Measurements from ENCODE around the gene EMC6.

EMC6 gene

DNA sequence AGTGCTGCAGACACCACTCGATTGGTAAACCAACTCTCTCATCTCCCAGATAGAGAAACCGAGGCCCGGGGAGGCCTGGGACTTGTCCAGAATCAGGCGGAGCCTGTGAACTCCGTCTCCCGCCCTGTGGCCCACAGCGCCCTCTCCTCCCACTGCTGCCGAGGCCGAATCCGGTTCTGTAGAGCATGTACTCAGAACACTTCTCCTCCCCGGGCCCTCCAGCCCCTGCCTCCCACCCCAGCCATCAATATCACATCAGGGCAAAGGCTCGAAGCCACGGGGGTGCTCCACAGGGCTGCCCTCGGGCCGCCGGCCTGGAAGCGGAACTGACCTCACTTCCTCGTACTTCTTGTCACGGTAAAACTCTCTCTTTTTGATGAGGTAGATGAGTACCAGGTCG lies 13.0 kb downstream of the EMC6 start:
- no peak for TF ChIP-seq GATA3 (IDR thresholded peaks at IDR 0.05; ENCODE audit: low read depth, low read length)
- TF ChIP-seq GATA2 (IDR thresholded peaks at IDR 0.05; ENCODE audit: low read depth, low read length): no peak

DNA sequence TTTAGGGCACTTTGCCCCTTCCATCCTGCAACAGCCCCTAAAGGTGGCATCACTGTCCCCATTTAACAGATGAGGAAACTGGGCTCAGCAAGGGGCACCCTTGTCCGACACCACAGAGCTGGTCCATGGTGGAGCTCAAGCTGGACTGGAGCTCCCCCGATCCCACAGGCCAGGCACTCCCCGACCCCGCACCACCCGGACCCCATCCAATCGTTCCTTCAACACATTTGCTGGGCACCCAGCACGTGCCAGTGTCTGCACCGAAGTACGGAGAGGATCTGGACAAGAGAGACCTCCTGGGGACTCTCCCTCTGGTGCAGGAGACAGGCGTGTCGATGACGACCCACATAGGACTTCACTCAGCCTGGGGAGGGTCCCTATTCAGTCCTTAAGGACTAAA lies 13.4 kb downstream of the EMC6 start:
- TF ChIP-seq GATA2 (IDR thresholded peaks at IDR 0.05; ENCODE audit: low read depth, low read length) (no peak), GATA3 (IDR thresholded peaks at IDR 0.05; ENCODE audit: low read depth, low read length) (no peak)

DNA sequence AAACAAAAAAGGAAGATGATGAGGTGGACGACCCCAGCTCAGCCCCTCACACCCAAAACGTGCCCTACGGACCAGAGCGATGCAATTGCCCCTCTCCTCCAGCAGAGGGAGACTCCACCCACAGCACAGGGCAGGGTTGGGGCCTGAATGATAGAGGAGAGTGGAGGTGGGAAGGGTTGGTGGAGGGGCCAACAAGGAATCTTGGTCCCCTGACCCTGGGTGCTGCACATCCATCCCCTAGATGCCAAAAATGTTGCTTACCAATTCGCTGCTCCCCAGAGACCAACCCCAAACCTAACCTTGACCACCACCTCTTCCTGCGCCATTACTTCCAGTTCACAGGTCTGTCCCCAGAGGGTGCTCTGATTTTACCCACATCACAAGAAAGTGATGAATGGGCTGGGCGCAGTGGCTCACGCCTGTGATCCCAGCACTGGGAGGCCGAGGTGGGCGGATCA lies 14.5 kb downstream of the EMC6 start:
- no peak for TF ChIP-seq GATA2 (IDR thresholded peaks at IDR 0.05; ENCODE audit: low read depth, low read length)
- no peak for TF ChIP-seq GATA3 (IDR thresholded peaks at IDR 0.05; ENCODE audit: low read depth, low read length)

DNA sequence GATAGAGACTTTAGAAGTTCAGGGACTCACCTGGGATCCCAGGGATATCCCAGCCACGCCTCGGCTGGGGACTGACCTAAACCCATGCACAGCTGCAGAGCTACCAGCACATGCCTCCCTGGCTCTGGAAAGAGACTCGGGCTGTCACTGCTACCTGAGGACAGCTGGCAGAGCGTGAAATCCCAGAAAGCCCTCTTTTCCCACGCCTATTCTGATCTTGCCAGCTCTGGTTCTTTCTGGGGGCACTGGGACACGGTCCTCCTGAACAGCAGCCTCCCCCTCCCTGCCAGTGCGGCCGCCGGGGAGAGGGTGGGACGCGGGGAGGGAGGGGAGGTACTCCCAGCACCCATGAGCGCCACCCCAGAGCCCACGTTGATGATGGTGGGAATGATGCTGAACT lies 16.6 kb downstream of the EMC6 start:
- TF ChIP-seq GATA2 (IDR thresholded peaks at IDR 0.05; ENCODE audit: low read depth, low read length) (no peak), GATA3 (IDR thresholded peaks at IDR 0.05; ENCODE audit: low read depth, low read length) (no peak)

DNA sequence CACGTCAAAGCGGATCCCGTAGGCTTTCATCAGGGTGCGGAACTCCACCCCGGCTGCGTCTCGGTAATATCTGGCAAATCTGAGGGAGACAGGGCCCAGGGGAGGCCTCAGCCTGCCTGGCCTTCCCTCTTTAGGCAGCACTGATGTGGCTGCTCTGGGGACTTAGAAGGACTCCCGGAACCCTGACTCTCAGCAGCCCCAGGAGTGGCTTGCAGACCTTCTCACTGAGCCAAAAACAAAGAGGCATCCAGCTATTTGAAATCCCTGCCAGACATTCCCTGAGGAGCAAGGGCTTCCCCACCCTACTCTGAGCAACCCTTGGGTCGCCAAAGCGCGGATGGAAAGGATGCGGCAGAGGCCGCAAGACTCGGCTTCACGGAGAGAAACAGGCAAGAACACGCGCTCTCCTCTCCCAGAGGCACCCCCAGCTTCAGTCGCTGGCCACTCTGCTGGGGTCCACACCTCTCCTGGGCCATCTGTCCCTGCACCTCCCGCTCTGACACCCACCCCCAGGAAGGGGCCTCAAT lies 19.5 kb downstream of the EMC6 start:
- TF ChIP-seq GATA3 (IDR thresholded peaks at IDR 0.05; ENCODE audit: low read depth, low read length) (no peak), GATA2 (IDR thresholded peaks at IDR 0.05; ENCODE audit: low read depth, low read length) (no peak)

DNA sequence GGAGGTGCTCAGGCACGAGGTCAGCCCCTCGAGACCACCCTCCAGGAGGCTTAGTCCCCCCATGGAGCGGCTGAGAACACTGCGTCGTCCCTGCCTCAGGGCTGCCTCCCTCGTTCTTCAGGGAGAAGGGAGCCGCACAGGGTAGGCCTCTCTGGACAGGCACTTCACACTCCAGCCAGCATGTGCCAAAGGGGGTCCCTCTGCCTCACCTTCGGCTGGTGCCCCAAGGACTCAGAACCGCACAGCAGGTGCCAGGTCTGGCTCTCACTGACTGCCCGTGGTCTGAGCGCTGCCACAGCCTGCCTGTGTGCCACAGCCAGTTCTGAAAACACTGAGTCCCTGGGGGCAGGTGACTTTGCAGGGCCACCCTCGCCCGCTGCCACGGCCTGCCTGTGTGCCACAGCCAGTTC lies 20.2 kb downstream of the EMC6 start:
- TF ChIP-seq GATA3 (IDR thresholded peaks at IDR 0.05; ENCODE audit: low read depth, low read length) (no peak), GATA2 (IDR thresholded peaks at IDR 0.05; ENCODE audit: low read depth, low read length) (no peak)

DNA sequence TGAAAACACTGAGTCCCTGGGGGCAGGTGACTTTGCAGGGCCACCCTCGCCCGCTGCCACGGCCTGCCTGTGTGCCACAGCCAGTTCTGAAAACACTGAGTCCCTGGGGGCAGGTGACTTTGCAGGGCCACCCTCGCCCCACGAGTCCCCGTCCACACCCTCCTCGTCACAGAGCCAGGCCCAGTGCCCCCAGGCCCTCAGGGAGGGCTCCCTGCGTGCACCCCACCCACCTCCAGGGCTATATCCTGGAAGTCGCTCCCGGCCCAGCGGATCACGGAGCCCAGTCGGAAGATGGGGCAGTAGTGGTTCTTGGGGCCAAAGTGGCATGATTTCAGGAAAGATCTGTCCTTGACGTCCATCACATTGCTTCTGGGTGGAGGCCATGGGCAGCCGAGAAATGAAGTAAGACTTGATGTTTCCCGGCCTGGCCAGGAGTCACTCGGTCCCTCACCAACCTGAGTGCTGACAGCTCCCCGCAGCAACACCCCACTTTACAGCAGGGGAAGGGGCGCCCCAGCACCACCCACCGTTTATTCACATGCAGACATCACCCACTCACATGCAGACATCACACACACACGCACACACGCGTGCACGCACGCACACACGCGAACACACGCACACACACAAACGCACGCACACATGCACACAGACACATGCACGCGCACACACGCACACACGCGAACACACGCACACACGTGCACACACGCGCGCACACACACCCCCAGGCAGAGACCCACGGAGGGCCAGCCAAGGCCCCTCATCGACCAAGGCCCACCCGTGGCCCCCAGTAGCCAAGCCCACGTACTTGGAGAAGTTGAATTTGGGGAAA lies 20.9 kb downstream of the EMC6 start:
- TF ChIP-seq GATA3 (IDR thresholded peaks at IDR 0.05; ENCODE audit: low read depth, low read length): no peak
- TF ChIP-seq GATA2 (IDR thresholded peaks at IDR 0.05; ENCODE audit: low read depth, low read length): no peak

DNA sequence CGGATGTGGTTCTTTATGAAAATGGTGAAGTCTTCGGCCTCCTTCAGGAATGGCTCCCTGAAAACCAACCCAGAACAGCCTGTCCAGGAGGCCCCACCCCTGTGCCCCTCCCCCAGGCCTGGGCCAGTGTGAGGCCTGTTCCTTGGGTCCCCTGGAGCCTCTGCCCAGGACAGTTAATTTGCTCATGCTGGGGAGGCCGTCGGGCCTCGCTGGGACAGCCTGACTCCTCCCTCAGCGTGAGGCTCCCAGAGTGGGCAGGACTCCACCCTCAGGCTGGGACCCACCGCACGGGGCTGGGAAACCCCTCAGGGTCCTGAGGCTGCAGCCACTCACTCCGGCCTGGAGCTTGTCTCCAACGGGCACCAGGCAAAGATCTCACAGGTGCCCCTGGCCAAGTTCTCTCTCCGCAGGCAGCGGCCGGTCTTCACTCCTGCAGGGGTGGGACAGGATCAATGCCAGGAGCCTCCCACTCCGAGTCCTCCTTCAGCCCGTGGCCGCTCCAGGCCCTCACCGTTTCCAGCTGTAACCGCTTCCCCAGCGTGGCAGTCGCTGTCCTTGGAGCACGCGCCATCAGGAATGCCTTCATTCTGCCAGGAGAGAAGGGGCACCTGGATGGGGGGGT lies 21.6 kb downstream of the EMC6 start:
- no peak for TF ChIP-seq GATA3 (IDR thresholded peaks at IDR 0.05; ENCODE audit: low read depth, low read length)
- TF ChIP-seq GATA2 (IDR thresholded peaks at IDR 0.05; ENCODE audit: low read depth, low read length): no peak

DNA sequence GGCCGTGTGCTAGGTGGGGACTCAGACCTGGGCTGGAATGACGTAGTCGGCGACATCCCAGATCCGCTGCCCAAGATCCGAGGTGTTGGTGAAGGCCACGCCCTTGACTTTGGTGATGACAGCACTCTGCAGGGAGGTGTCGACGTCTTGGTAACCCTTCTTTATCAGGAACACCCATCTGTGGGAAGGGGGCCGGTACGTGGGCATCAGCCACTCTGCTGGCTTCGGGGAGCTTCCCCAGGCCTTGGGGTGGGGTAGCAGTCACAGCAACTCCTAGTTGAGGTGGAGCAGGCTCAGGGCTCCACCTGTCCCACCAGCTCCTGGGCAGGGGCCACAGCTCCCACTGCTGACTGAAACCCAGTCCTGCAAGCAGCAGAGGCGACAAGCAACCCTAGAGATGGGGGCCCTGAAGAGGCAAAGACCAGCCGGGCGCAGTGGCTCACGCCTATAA lies 23.0 kb downstream of the EMC6 start:
- no peak for TF ChIP-seq GATA3 (IDR thresholded peaks at IDR 0.05; ENCODE audit: low read depth, low read length)
- TF ChIP-seq GATA2 (IDR thresholded peaks at IDR 0.05; ENCODE audit: low read depth, low read length): no peak

DNA sequence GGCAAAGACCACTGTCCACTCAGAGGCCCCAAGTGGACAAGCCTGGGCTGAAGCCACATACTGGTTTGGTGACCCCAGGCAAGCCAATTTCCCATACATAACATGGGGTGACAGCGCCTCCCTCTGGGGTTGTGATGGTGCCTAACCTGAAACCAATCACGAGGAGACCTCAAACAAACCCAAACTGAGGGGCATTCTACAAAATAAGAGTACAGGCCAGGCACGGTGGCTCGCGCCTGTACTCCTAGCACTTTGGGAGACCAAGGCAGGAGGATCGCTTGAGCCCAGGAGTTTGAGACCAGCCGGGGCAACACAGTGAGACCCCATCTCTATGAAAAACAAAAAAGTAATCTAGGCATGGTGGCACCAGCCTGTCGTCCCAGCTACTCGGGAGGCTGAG lies 23.7 kb downstream of the EMC6 start:
- TF ChIP-seq GATA2 (IDR thresholded peaks at IDR 0.05; ENCODE audit: low read depth, low read length) (no peak), GATA3 (IDR thresholded peaks at IDR 0.05; ENCODE audit: low read depth, low read length) (no peak)

DNA sequence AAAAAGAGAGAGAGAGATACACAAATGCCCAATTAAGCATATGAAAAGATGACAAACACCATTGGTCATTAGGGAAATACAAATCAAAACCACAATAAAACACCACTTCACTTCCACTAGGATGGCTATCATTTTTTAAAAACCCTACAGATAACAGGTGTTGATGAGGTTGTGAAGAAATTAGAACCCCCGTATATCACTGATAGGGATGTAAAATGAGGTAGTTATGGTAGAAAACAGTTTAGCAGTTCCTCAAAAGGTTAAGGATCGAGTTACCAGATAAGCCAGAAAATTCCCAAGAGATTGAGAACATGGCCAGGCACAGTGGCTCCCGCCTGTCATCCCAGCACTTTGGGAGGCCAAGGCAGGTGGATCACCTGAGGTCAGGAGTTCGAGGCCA lies 24.5 kb downstream of the EMC6 start:
- TF ChIP-seq GATA2 (IDR thresholded peaks at IDR 0.05; ENCODE audit: low read depth, low read length): no peak
- TF ChIP-seq GATA3 (IDR thresholded peaks at IDR 0.05; ENCODE audit: low read depth, low read length): no peak

DNA sequence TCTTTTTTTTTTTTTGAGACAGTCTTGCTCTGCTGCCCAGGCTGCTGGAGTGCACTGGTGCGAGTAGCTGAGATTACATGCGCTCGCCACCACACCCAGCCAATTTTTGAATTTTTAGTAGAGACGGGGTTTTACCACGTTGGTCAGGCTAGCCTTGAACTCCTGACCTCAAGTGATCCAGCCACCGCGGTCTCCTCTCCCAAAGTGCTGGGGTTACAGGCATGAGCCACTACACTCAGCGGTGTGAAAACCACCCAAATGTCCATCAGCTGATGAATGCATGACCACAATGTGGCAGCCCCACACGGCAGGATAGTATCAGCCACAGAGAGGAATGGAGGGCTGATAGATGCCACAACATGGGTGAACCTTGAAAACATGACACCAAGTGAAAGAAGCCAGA lies 25.2 kb downstream of the EMC6 start:
- TF ChIP-seq GATA3 (IDR thresholded peaks at IDR 0.05; ENCODE audit: low read depth, low read length): no peak
- no peak for TF ChIP-seq GATA2 (IDR thresholded peaks at IDR 0.05; ENCODE audit: low read depth, low read length)

DNA sequence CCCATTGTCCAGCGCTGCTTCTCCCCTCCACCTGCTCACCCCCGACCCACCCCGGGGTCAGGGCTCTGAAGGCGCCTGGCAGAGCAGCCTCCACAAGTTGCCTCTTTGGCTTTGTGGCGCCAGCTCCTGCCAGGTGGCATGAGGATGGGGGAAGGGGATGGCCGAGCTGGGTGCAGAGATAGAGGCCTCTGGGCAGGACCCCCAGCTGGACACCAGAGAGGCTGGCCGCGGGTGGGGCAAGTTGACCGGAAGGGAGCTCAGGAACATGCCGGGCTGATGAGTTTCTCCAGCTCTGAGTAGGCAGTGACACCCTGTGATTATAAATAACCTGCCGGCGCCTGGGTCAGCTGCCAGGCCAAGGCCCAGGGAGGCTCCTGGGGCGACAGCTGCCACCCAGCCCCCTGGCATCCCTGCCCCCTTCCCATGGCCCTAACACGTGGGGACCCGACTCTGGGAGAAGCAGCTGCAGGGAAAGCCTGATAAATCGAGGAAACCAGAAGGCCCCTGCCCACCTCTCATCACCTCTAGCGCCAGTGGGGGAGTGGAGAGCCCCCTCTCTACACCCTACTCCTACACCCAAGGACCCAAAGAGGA lies 26.6 kb downstream of the EMC6 start:
- TF ChIP-seq GATA2 (IDR thresholded peaks at IDR 0.05; ENCODE audit: low read depth, low read length) (no peak), GATA3 (IDR thresholded peaks at IDR 0.05; ENCODE audit: low read depth, low read length) (no peak)

DNA sequence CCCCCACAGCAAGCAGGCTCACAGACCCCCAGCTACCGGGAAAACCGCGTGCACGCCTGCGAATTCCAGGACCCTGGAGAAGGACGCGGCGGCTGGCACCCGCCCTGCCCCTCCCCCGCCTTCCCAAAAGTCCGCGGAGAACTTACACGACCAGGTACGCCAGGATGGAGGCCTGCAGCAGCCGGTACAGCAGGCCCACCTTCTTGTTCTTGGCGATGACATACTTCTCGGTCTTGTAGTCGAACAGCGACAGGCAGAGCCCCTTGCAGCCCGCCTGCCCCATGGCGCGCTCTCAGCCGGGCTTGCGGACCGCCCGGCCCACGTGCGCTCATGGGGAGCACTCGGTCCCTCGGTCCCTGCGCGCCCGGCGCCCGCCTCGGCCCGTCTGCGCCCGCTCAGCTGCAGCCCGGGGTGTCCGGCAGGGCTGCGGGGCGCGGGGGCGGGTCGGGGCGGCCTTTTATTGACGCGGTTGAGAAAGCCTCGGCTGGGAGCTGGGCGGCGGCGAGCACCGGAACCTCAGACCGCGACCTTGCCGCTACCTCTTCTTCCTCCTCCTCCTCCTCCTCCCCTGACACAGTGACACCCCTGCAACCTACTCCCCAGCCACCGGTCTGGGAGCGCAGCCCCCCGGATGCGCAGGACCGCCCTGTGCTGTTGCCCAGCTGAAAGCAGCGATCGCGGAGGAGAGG lies 27.3 kb downstream of the EMC6 start, which contains the start of gene P2RX5:
P2RX5 (minus strand) TSS at position 433 of the 689 bp plus-strand sequence; CDS start at position 283, 150 bp downstream.
- TF ChIP-seq GATA3 (IDR thresholded peaks at IDR 0.05; ENCODE audit: low read depth, low read length) (no peak), GATA2 (IDR thresholded peaks at IDR 0.05; ENCODE audit: low read depth, low read length) (no peak)
